ENCODE data around the gene RFX8.
"Not testable (repeated sequence)": the region's sequence is repeated elsewhere in the genome, so short reads cannot be mapped to it uniquely, and the experiment has no call there.

GRCh38 chr2:101505276-101505675 lies 30.4 kb upstream of the RFX8 start:
- not testable (repeated sequence) for TF ChIP-seq POLR2A (IDR thresholded peaks at IDR 0.05)
- TF ChIP-seq, protein P1, sequence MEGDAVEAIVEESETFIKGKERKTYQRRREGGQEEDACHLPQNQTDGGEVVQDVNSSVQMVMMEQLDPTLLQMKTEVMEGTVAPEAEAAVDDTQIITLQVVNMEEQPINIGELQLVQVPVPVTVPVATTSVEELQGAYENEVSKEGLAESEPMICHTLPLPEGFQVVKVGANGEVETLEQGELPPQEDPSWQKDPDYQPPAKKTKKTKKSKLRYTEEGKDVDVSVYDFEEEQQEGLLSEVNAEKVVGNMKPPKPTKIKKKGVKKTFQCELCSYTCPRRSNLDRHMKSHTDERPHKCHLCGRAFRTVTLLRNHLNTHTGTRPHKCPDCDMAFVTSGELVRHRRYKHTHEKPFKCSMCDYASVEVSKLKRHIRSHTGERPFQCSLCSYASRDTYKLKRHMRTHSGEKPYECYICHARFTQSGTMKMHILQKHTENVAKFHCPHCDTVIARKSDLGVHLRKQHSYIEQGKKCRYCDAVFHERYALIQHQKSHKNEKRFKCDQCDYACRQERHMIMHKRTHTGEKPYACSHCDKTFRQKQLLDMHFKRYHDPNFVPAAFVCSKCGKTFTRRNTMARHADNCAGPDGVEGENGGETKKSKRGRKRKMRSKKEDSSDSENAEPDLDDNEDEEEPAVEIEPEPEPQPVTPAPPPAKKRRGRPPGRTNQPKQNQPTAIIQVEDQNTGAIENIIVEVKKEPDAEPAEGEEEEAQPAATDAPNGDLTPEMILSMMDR (IDR thresholded peaks at IDR 0.05), result not testable (repeated sequence)

All from transverse colon (tissue), 3 donors.